C4-2B (cell line): ENCODE results near the gene MAB21L2.
"Not testable (repeated sequence)": the region's sequence is repeated elsewhere in the genome, so short reads cannot be mapped to it uniquely, and the experiment has no call there.

ENCODE experiments used
- ZFX ChIP-seq: fragments of 450-650 bp; IDR thresholded peaks from 2 replicates; pipeline ENCODE4 v1.6.1; 2017
- TF ChIP-seq, protein P1 (sequence below): fragments of 450-650 bp; conservative IDR thresholded peaks from 2 replicates; pipeline ENCODE4 v1.5.1; 2017; ENCODE audit warnings: mild to moderate bottlenecking

GRCh38 chr4:150557811-150558210, 24.1 kb upstream of the MAB21L2 start:
- TF ChIP-seq, protein P1, sequence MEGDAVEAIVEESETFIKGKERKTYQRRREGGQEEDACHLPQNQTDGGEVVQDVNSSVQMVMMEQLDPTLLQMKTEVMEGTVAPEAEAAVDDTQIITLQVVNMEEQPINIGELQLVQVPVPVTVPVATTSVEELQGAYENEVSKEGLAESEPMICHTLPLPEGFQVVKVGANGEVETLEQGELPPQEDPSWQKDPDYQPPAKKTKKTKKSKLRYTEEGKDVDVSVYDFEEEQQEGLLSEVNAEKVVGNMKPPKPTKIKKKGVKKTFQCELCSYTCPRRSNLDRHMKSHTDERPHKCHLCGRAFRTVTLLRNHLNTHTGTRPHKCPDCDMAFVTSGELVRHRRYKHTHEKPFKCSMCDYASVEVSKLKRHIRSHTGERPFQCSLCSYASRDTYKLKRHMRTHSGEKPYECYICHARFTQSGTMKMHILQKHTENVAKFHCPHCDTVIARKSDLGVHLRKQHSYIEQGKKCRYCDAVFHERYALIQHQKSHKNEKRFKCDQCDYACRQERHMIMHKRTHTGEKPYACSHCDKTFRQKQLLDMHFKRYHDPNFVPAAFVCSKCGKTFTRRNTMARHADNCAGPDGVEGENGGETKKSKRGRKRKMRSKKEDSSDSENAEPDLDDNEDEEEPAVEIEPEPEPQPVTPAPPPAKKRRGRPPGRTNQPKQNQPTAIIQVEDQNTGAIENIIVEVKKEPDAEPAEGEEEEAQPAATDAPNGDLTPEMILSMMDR = not testable (repeated sequence)
- not testable (repeated sequence) for TF ChIP-seq ZFX
